ENCODE results near the gene GLRX5.
"Not testable (repeated sequence)": the region's sequence is repeated elsewhere in the genome, so short reads cannot be mapped to it uniquely, and the experiment has no call there.

GLRX5 gene

GRCh38 chr14:95585953-95586620 lies 51.2 kb downstream of the GLRX5 start:
- TF ChIP-seq CTCF (IDR thresholded peaks at IDR 0.05; ENCODE audit: low read depth, low read length) = no peak
- DNase-seq (ENCODE audit: extremely low read depth, low read depth) = no peak

- not testable (repeated sequence) for DNase-seq (ENCODE audit: extremely low read depth, low read depth)
Measured at GRCh38 chr14:95591182-95591581, 56.3 kb downstream of the GLRX5 start.
